Colon (tissue), 2 donors: Measurements from ENCODE around the gene PLD5.
"Not testable (repeated sequence)": the region's sequence is repeated elsewhere in the genome, so short reads cannot be mapped to it uniquely, and the experiment has no call there.

Source experiments
- FAIRE-seq: peaks from 2 replicates; lab custom pipeline; 2012; peaks lifted over from hg19 to GRCh38; lab: Jason Lieb, UNC
- donor health status: control.
- donor health status: control.

The PLD5 gene

GRCh38 chr1:242140836-242141235 is 383.7 kb downstream of the PLD5 start:
- no peak for FAIRE-seq

- no peak for FAIRE-seq
These were observed 384.5 kb downstream of the PLD5 start for GRCh38 chr1:242139986-242140385.

- no peak for FAIRE-seq
These were observed 385.1 kb downstream of the PLD5 start for GRCh38 chr1:242139442-242139841.

- no peak for FAIRE-seq
These were observed 390.7 kb downstream of the PLD5 start for GRCh38 chr1:242133796-242134195.

DNA sequence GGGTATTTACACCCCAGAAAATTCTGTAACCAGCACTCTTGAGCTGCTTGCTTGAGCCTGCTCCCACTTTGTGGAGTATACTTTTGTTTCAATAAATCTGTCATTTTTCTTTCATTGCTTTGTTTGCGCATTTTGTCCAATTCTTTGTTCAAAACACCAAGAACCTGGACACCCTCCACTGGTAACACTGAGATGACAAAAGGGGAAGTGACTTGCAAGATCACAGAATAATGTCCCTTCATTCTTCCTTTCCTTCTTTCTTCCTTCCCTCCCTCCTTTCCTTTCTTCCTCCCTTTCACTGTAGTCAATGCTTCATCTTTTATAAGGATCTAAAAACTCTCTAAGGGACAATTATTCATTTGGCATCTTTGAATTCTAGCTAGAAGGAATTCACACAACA is 391.1 kb downstream of the PLD5 start:
- no peak for FAIRE-seq

DNA sequence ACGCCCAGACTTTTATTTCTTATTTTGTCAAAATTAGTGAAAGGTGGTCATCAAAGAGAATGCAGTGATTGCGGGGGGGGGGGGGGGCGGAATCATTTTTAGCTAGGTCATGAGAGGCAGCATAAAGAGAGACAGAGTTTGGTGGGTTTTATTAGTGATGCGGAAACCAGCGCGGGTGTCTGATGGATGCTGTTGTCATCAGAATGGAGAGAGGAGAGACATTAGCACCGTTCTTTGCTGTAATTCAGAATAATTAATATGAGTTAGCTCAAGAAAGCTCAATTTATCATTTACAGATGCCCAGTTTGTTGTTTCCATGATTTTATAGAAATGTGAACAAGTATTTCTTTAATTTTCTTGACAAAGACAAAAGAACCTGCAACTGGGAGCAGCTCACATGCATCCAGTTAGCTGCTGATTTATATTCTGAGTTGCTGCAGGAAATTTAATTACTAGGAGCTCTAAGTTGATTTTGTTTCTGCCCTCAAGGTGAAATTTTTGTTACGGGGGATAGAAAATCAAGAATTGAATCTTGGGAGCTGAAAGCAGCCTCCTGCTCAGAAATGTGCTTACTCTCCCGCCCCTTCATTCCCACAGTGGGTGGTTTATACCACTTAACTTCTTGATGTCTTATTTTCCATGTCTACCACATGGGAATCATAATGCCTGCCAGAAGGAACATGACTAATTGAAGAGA is 392.2 kb downstream of the PLD5 start:
- FAIRE-seq, result no peak

GRCh38 chr1:242128951-242129502 is 395.5 kb downstream of the PLD5 start:
- FAIRE-seq, result no peak

GRCh38 chr1:242120432-242120831 is 404.1 kb downstream of the PLD5 start:
- FAIRE-seq, result no peak

GRCh38 chr1:242100921-242101320 is 423.6 kb downstream of the PLD5 start:
- FAIRE-seq, result no peak

DNA sequence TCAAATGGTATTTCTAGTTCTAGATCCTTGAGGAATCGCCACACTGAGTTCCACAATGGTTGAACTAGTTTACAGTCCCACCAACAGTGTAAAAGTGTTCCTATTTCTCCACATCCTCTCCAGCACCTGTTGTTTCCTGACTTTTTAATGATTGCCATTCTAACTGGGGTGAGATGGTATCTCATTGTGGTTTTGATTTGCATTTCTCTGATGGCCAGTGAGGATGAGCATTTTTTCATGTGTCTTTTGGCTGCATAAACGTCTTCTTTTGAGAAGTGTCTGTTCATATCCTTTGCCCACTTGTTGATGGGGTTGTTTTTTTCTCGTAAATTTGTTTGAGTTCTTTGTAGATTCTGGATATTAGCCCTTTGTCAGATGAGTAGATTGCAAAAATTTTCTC is 427.2 kb downstream of the PLD5 start:
- not testable (repeated sequence) for FAIRE-seq

DNA sequence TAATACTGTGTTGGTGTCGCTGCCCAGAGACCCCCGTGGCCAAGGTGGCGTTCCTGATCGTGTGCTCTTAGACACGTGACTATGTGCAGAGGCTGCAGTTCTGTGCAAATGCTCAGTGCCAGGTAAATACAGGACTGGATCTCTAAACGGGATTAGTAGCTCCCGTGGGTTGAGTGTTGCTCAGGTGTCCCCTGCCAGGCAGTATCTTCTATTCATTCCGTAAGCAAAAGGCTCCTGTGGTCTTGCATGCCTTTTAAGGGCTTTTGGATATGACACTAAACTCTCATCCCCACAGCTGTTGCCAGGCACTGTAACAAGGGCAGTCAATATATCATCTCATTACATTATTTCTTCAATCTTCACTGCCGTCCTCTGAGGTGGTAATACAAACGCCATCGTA is 431.4 kb downstream of the PLD5 start:
- no peak for FAIRE-seq

GRCh38 chr1:242089911-242090310 is 434.6 kb downstream of the PLD5 start:
- FAIRE-seq, result no peak

- FAIRE-seq, result no peak
These were observed 435.6 kb downstream of the PLD5 start for GRCh38 chr1:242088875-242089274.

DNA sequence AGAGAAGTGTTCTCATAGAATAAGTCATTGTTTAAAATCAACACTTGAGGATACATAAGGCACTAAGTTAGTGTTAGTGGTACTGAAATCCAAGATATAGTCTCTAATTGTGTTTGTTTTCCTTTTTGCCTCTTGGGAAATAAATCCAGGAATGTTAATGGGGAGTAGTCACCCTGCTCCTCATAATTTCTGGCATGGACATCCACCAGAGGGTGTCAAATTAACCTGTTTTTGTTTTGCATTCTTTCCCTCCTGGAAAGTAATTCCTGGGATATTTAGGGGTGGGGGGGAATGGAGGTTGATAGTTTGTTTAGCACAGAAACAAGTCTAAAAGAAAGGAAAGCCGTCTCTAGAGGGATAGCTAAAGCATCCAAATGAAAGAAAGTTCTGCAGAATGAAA is 437.8 kb downstream of the PLD5 start:
- FAIRE-seq, result no peak

- FAIRE-seq, result no peak
These were observed 438.4 kb downstream of the PLD5 start for GRCh38 chr1:242086093-242086492.

GRCh38 chr1:242083742-242084141 is 440.8 kb downstream of the PLD5 start:
- FAIRE-seq, result no peak

- FAIRE-seq, result no peak
These were observed 443.1 kb downstream of the PLD5 start for GRCh38 chr1:242081446-242081845.

GRCh38 chr1:242065813-242066212 is 458.7 kb downstream of the PLD5 start:
- no peak for FAIRE-seq

- no peak for FAIRE-seq
These were observed 462.2 kb downstream of the PLD5 start for GRCh38 chr1:242062271-242062670.

- no peak for FAIRE-seq
These were observed 464.5 kb downstream of the PLD5 start for GRCh38 chr1:242059976-242060375.

DNA sequence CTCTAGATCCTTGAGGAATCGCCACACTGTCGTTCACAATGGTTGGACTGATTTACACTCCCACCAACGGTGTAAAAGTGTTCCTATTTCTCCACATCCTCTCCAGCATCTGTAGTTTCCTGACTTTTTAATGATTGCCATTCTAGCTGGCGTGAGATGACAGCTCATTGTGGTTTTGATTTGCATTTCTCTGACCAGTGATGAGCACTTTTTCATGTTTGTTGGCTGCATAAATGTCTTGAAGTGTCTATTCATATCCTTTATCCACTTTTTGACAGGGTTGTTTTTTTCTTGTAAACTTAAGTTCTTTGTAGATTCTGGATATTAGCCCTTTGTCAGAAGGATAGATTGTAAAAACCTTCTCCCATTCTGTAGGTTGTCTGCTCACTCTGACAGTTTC is 465.9 kb downstream of the PLD5 start:
- not testable (repeated sequence) for FAIRE-seq

- FAIRE-seq, result not testable (repeated sequence)
These were observed 466.3 kb downstream of the PLD5 start for GRCh38 chr1:242058181-242058580.

DNA sequence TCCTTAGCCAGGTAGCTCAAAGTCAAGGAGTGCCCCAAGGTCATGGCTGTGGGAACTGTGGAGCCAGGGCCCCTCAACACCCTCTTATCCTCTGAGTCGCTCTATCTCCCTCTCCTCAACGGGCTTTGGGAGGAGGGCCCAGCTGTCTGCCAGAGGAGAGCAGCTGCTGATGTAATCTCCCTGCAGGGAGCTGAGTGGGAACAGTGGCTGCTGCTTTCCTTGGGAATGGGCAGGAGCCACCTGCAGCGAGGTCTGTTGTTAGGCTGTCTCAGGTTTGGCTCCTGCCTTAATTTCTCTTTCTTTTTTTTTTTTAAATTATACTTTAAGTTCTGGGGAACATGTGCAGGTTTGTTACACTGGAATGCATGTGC is 466.8 kb downstream of the PLD5 start:
- no peak for FAIRE-seq

- FAIRE-seq, result no peak
These were observed 467.3 kb downstream of the PLD5 start for GRCh38 chr1:242056988-242057744.
